NB4 (cell line): ENCODE results near the gene KLHL8.
A peak's percentile ranks its signal among the peaks of the same experiment; 100 is the strongest.

Source experiments
- DNase-seq: peaks from one replicate; pipeline ENCODE4 v3.0.0; 2010; ENCODE audit warnings: low read depth
- H3K4me3 ChIP-seq: one replicate; pipeline ENCODE4 v1.5.1; 2011; ENCODE audit warnings: mild to moderate bottlenecking, low read depth, low read length, moderate library complexity
- MAX ChIP-seq: IDR thresholded peaks from 2 replicates; pipeline ENCODE4 v1.6.1; 2011; ENCODE audit warnings: low read depth, low read length
- MYC ChIP-seq: IDR thresholded peaks from 2 replicates; pipeline ENCODE4 v1.6.1; 2011; ENCODE audit warnings: low read depth, low read length
- POLR2A ChIP-seq: IDR thresholded peaks from 2 replicates; pipeline ENCODE4 v1.6.1; 2011; ENCODE audit warnings: mild to moderate bottlenecking; ENCODE audit not compliant: insufficient read length; ENCODE audit errors: extremely low read depth
- TF ChIP-seq, protein P1 (sequence below): IDR thresholded peaks from one replicate; pipeline ENCODE4 v1.5.1; 2012; ENCODE audit warnings: low read depth, low read length

KLHL8 gene

DNA sequence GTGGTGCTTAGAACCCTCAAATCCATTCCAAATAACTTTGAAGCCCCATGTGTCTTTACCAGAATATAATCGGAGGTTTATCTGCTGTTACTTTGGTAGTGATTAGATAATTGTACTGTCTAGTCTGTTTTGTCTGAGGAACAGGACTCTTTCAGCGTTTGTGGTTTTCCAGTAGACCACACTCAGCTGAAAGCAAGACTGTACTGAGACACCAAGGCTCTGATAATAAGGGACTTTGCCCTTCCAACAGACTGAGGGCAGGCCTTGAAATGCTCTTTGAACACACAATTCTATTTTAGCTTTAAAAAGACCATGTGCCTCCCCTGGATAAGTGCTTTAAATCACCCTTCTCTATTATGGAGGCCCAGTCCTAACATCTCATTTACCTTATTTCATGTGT lies 76.1 kb downstream of the KLHL8 start:
- DNase-seq: peak; percentile 16
- TF ChIP-seq, protein P1, sequence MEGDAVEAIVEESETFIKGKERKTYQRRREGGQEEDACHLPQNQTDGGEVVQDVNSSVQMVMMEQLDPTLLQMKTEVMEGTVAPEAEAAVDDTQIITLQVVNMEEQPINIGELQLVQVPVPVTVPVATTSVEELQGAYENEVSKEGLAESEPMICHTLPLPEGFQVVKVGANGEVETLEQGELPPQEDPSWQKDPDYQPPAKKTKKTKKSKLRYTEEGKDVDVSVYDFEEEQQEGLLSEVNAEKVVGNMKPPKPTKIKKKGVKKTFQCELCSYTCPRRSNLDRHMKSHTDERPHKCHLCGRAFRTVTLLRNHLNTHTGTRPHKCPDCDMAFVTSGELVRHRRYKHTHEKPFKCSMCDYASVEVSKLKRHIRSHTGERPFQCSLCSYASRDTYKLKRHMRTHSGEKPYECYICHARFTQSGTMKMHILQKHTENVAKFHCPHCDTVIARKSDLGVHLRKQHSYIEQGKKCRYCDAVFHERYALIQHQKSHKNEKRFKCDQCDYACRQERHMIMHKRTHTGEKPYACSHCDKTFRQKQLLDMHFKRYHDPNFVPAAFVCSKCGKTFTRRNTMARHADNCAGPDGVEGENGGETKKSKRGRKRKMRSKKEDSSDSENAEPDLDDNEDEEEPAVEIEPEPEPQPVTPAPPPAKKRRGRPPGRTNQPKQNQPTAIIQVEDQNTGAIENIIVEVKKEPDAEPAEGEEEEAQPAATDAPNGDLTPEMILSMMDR: no peak
- TF ChIP-seq MAX: no peak
- H3K4me3 ChIP-seq: no peak overlapping the region

DNA sequence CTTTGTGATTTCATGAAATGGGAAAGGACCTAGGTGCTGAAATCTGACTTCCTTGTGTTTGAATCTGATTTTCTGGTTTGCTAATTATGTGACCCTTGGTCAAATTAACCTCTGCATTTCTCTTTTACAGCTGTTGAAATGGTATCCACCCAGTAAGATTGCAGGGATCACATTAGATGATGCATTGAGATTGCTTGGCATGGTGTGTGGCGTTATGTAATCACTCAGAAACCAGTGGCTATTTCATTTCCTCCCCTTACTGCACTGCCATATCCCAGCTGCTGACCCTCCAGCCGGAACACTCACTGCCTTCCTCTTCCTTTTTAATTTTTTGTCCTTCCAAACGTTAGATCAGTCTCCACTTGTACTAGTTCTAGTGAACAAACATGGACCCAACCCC lies 79.0 kb downstream of the KLHL8 start:
- DNase-seq: no peak
- TF ChIP-seq MAX (no peak), POLR2A (no peak), MYC (no peak)
- TF ChIP-seq, protein P1: no peak
- H3K4me3 ChIP-seq: no peak overlapping the region

DNA sequence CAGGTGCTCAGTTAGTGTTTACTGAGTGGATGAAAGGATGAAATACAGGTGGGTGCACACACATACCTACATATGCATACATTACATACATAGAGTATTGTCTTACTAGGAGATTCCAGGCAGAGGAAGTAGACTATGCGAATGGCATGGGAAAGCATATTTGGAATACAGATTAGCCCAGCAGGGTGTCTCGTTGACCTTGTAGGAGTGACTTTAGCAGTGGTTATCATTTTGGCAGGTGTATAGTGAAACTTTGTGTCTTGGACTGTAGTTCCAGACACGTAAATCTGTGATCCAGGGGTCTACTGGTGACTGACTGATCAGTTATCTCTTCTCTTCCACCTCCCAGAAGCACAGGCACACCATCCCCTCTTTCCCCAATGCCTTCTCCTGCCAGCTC lies 86.3 kb downstream of the KLHL8 start:
- TF ChIP-seq MYC (no peak), MAX (no peak), POLR2A (no peak)
- TF ChIP-seq, protein P1: no peak
- H3K4me3 ChIP-seq: no peak overlapping the region
- no peak for DNase-seq

DNA sequence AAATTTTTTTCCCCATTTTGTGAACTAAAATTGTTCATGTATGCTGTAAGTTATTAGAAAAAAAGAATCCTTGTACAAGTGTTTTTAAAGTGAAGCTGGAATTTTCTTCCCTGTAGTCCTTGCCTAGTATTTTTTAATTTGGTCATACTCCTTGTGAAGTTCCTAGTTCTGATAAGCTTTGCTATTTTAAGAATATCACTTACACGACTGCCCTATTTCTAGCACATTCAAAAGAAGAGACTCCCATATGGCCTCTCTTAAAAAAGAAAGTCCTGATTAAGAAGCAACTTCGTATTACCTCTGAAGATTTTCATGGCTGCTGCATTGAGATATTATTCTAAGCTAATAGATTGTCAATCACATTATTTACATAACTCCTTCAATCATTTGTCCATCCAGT lies 87.2 kb downstream of the KLHL8 start:
- TF ChIP-seq POLR2A: no peak
- TF ChIP-seq, protein P1: no peak
- TF ChIP-seq MYC: no peak
- TF ChIP-seq MAX: no peak
- no peak overlapping the region for H3K4me3 ChIP-seq
- DNase-seq: no peak

DNA sequence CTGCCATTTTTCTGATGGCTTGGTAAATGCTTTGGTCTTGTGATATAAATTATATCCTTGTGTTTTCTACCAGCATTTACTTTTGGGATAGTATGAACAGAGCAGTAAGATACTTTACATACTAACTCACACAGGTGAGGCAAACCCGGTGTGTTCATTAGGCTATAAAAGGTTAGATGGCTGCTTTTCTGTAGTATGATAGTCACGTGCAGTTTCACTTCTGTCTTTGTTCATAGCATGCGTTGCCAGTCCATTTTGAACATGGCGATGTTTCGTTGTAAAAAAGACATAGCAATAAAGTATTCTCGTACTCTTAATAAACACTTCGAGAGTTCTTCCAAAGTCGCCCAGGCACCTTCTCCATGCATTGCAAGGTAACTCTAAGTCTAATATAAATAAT lies 88.4 kb downstream of the KLHL8 start:
- no peak overlapping the region for H3K4me3 ChIP-seq
- TF ChIP-seq POLR2A: no peak
- no peak for TF ChIP-seq MAX
- TF ChIP-seq, protein P1: no peak
- TF ChIP-seq MYC: no peak
- no peak for DNase-seq

DNA sequence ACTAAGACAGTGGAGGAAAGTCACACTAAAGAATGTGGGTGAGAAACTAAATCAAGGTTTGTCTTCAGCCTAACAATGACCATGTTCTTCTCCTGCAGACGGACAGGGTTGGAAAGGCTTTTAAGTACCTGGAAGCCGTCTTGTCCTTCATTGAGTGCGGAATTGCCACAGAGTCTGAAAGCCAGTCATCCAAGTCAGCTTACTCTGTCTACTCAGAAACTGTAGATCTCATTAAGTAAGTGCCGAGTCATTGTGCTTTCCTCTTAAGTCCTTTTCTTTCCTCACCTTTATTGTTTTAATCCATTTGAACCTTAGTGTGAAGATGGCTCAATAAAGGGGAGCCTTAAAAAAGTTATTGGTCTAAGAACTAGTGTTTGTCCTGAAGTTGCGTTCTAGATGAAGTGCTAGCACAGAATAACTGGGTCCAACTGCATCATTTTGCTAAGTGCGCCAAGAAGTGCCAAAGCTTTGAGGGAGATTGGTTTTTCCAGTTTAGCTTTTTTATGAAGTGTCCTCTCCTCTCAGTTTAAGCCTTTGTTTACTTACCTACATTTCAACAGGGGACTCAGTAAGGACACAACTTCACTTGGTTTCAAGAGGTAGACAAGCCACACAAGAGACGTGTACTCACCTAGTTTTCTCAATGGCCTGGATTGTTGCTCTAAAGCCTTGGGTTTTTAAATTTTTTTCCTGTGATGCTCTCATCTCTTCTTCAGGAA lies 89.3 kb downstream of the KLHL8 start:
- no peak overlapping the region for H3K4me3 ChIP-seq
- DNase-seq: no peak
- TF ChIP-seq MAX (no peak), POLR2A (no peak), MYC (no peak)
- TF ChIP-seq, protein P1: no peak
